ENCODE results near the gene SYNGR1.

GRCh38 chr22:39352306-39352891 is 2.6 kb downstream of the SYNGR1 start:
- TF ChIP-seq TAF1 (IDR thresholded peaks at IDR 0.05; ENCODE audit: low read depth) = no peak
- no peak for TF ChIP-seq TEAD4 (IDR thresholded peaks at IDR 0.05)
- no peak for TF ChIP-seq EP300 (IDR thresholded peaks at IDR 0.05; ENCODE audit: borderline replicate concordance)
- no peak for TF ChIP-seq RAD21 (IDR thresholded peaks at IDR 0.05; ENCODE audit: low read depth)
- TF ChIP-seq MAX (IDR thresholded peaks at IDR 0.05) = no peak
- no peak for TF ChIP-seq EGR1 (IDR thresholded peaks at IDR 0.05)
- TF ChIP-seq REST (IDR thresholded peaks at IDR 0.05; ENCODE audit: low read depth) = no peak
- no peak for TF ChIP-seq FOXM1 (IDR thresholded peaks at IDR 0.05; ENCODE audit: borderline replicate concordance, low read depth)
- TF ChIP-seq ZBTB7A (IDR thresholded peaks at IDR 0.05; ENCODE audit: low read depth) = no peak
- no peak for TF ChIP-seq USF1 (IDR thresholded peaks at IDR 0.05)
- no peak for TF ChIP-seq TCF12 (IDR thresholded peaks at IDR 0.05; ENCODE audit: low read depth)
